Stimulated activated naive CD8-positive, alpha-beta T cell treated with anti-CD3 and anti-CD28 coated beads, Interleukin-15, Interleukin-2, amounts not matched to agents 100 ng/mL and 50 ng/mL, for 24 hours (primary cell): ENCODE measurements around the gene PHLDB1.
"Not testable (repeated sequence)": the region's sequence is repeated elsewhere in the genome, so short reads cannot be mapped to it uniquely, and the experiment has no call there.

Experiments
- H3K27ac Mint-ChIP-seq: one replicate; pipeline ENCODE4 v1.8.0; 2021; ENCODE audit warnings: mild to moderate bottlenecking, mixed read lengths
- H3K27me3 Mint-ChIP-seq: one replicate; pipeline ENCODE4 v1.8.0; 2021; ENCODE audit warnings: mixed read lengths
- H3K36me3 Mint-ChIP-seq: one replicate; pipeline ENCODE4 v1.8.0; 2021; ENCODE audit warnings: low read depth, mixed read lengths
- H3K4me1 Mint-ChIP-seq: one replicate; pipeline ENCODE4 v1.8.0; 2021; ENCODE audit warnings: low read depth, mixed read lengths
- H3K4me3 Mint-ChIP-seq: one replicate; pipeline ENCODE4 v1.8.0; 2021; ENCODE audit warnings: mild to moderate bottlenecking, mixed read lengths
- H3K9me3 Mint-ChIP-seq: one replicate; pipeline ENCODE4 v1.8.0; 2021; ENCODE audit warnings: mixed read lengths

PHLDB1 gene

GRCh38 chr11:118662401-118663271, 55.2 kb downstream of the PHLDB1 start:
- Mint-ChIP-seq H3K4me1 (no peaks in the 10 kb centered on the region), H3K27ac (no peak overlapping the region), H3K9me3 (no peaks in the 10 kb centered on the region), H3K4me3 (no peak overlapping the region), H3K36me3 (no peaks in the 10 kb centered on the region), H3K27me3 (no peaks in the 10 kb centered on the region)

- no peaks in the 10 kb centered on the region for H3K9me3 Mint-ChIP-seq
- H3K36me3 Mint-ChIP-seq: no peaks in the 10 kb centered on the region
- no peaks in the 10 kb centered on the region for H3K4me1 Mint-ChIP-seq
- no peaks in the 10 kb centered on the region for H3K27me3 Mint-ChIP-seq
- no peak overlapping the region for H3K27ac Mint-ChIP-seq
- H3K4me3 Mint-ChIP-seq: no peak overlapping the region
These were observed 56.0 kb downstream of the PHLDB1 start for GRCh38 chr11:118663381-118663780.

GRCh38 chr11:118663902-118664301, 56.5 kb downstream of the PHLDB1 start:
- no peaks in the 10 kb centered on the region for H3K9me3 Mint-ChIP-seq
- H3K36me3 Mint-ChIP-seq: no peaks in the 10 kb centered on the region

GRCh38 chr11:118666371-118666770, 59.0 kb downstream of the PHLDB1 start:
- Mint-ChIP-seq H3K27me3 (peaks cover 10% of the 10 kb centered on the region), H3K36me3 (no peaks in the 10 kb centered on the region), H3K4me3 (no peak overlapping the region), H3K9me3 (peaks cover 2% of the 10 kb centered on the region), H3K4me1 (no peaks in the 10 kb centered on the region), H3K27ac (no peak overlapping the region)

More at GRCh38 chr11:118663902-118664301, 56.5 kb downstream of the PHLDB1 start:
- Mint-ChIP-seq H3K27me3 (no peaks in the 10 kb centered on the region), H3K4me3 (no peak overlapping the region), H3K27ac (no peak overlapping the region), H3K4me1 (no peaks in the 10 kb centered on the region)

- Mint-ChIP-seq H3K4me1 (no peaks in the 10 kb centered on the region), H3K4me3 (no peak overlapping the region), H3K27me3 (peaks cover 13% of the 10 kb centered on the region), H3K36me3 (no peaks in the 10 kb centered on the region), H3K9me3 (peaks cover 5% of the 10 kb centered on the region), H3K27ac (no peak overlapping the region)
These were observed 62.6 kb downstream of the PHLDB1 start for GRCh38 chr11:118670063-118670462.

- H3K27ac Mint-ChIP-seq: no peak overlapping the region
- peaks cover 5% of the 10 kb centered on the region for H3K9me3 Mint-ChIP-seq
- peaks cover 13% of the 10 kb centered on the region for H3K27me3 Mint-ChIP-seq
- H3K36me3 Mint-ChIP-seq: no peaks in the 10 kb centered on the region
- H3K4me1 Mint-ChIP-seq: no peaks in the 10 kb centered on the region
- no peak overlapping the region for H3K4me3 Mint-ChIP-seq
These were observed 63.8 kb downstream of the PHLDB1 start for GRCh38 chr11:118671254-118671653.

- H3K36me3 Mint-ChIP-seq: no peaks in the 10 kb centered on the region
- H3K9me3 Mint-ChIP-seq: peaks cover 5% of the 10 kb centered on the region
- no peak overlapping the region for H3K27ac Mint-ChIP-seq
- H3K4me1 Mint-ChIP-seq: no peaks in the 10 kb centered on the region
- H3K4me3 Mint-ChIP-seq: no peak overlapping the region
- peaks cover 13% of the 10 kb centered on the region for H3K27me3 Mint-ChIP-seq
These were observed 65.4 kb downstream of the PHLDB1 start for GRCh38 chr11:118672846-118673245.

GRCh38 chr11:118673361-118674081, 66.1 kb downstream of the PHLDB1 start:
- Mint-ChIP-seq H3K27me3 (peaks cover 13% of the 10 kb centered on the region), H3K4me3 (no peak overlapping the region), H3K36me3 (no peaks in the 10 kb centered on the region), H3K27ac (no peak overlapping the region), H3K9me3 (peaks cover 5% of the 10 kb centered on the region), H3K4me1 (no peaks in the 10 kb centered on the region)

- no peak overlapping the region for H3K27ac Mint-ChIP-seq
These were observed 66.6 kb downstream of the PHLDB1 start for GRCh38 chr11:118674082-118674435.

GRCh38 chr11:118677977-118678376, 70.6 kb downstream of the PHLDB1 start:
- Mint-ChIP-seq H3K27me3 (no peaks in the 10 kb centered on the region), H3K4me1 (no peaks in the 10 kb centered on the region), H3K27ac (no peak overlapping the region), H3K9me3 (no peaks in the 10 kb centered on the region), H3K36me3 (no peaks in the 10 kb centered on the region), H3K4me3 (no peak overlapping the region)

More at GRCh38 chr11:118674082-118674435, 66.6 kb downstream of the PHLDB1 start:
- H3K4me1 Mint-ChIP-seq: no peaks in the 10 kb centered on the region
- H3K36me3 Mint-ChIP-seq: no peaks in the 10 kb centered on the region
- peaks cover 5% of the 10 kb centered on the region for H3K9me3 Mint-ChIP-seq
- H3K27me3 Mint-ChIP-seq: peaks cover 13% of the 10 kb centered on the region
- H3K4me3 Mint-ChIP-seq: no peak overlapping the region

- not testable (repeated sequence) for H3K27ac Mint-ChIP-seq, H3K4me1 Mint-ChIP-seq, H3K36me3 Mint-ChIP-seq, H3K27me3 Mint-ChIP-seq, H3K4me3 Mint-ChIP-seq, H3K9me3 Mint-ChIP-seq
These were observed 71.5 kb downstream of the PHLDB1 start for GRCh38 chr11:118678908-118679307.

GRCh38 chr11:118679483-118679882, 72.1 kb downstream of the PHLDB1 start, which contains the start of gene TREH:
Gene TREH, minus strand, starts transcription at chr11:118679650. Its CDS starts 23 bp downstream, at chr11:118679627.
- no peaks in the 10 kb centered on the region for H3K4me1 Mint-ChIP-seq
- H3K4me3 Mint-ChIP-seq: no peak within 1 kb of the TSS
- no peaks in the 10 kb centered on the region for H3K9me3 Mint-ChIP-seq
- no peaks in the 10 kb centered on the region for H3K36me3 Mint-ChIP-seq
- no peak within 1 kb of the TSS for H3K27ac Mint-ChIP-seq
- H3K27me3 Mint-ChIP-seq: no peaks in the 10 kb centered on the region

- peaks cover 4% of the 10 kb centered on the region for H3K27me3 Mint-ChIP-seq
- H3K9me3 Mint-ChIP-seq: no peaks in the 10 kb centered on the region
- H3K4me3 Mint-ChIP-seq: no peak overlapping the region
- no peaks in the 10 kb centered on the region for H3K36me3 Mint-ChIP-seq
- H3K27ac Mint-ChIP-seq: no peak overlapping the region
- no peaks in the 10 kb centered on the region for H3K4me1 Mint-ChIP-seq
These were observed 75.0 kb downstream of the PHLDB1 start for GRCh38 chr11:118682372-118682771.

- H3K36me3 Mint-ChIP-seq, H3K4me1 Mint-ChIP-seq, H3K27me3 Mint-ChIP-seq, H3K9me3 Mint-ChIP-seq, H3K4me3 Mint-ChIP-seq, H3K27ac Mint-ChIP-seq: not testable (repeated sequence)
These were observed 75.5 kb downstream of the PHLDB1 start for GRCh38 chr11:118682939-118683338.

GRCh38 chr11:118684187-118684586, 76.8 kb downstream of the PHLDB1 start:
- H3K27ac Mint-ChIP-seq: no peak overlapping the region
- no peak overlapping the region for H3K4me3 Mint-ChIP-seq
- H3K36me3 Mint-ChIP-seq: no peaks in the 10 kb centered on the region
- H3K9me3 Mint-ChIP-seq: no peaks in the 10 kb centered on the region
- H3K27me3 Mint-ChIP-seq: peaks cover 4% of the 10 kb centered on the region
- H3K4me1 Mint-ChIP-seq: peaks cover 6% of the 10 kb centered on the region
